NCI-H1105 (cell line): ENCODE data around the gene HMCN1.

ENCODE experiments used
- DNase-seq: peaks from one replicate; lab custom pipeline; 2025; lab: John Stamatoyannopoulos, UW

The HMCN1 gene

DNA sequence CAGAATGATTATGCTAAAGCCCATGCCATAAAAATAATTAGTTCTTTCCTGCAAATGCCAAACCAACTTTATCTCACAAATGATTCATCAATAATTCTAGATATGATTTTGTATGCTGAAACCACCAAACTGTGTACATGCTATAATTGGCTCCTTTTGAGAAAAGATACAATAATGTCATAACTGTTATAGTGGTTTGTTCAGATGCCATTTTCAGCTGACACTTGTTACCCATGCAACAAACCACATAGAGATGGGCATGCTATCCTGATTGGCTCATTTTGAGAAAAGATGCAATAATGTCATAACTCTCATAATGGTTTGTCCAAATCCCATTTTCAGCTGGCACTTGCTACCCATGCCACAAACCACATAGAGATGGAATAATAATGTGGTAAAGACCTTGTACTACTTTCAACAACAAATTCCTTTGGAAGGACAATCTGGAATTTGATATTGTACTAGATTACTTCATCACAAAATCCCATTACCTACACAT is 357.1 kb downstream of the HMCN1 start:
- DNase-seq, result no peak

DNA sequence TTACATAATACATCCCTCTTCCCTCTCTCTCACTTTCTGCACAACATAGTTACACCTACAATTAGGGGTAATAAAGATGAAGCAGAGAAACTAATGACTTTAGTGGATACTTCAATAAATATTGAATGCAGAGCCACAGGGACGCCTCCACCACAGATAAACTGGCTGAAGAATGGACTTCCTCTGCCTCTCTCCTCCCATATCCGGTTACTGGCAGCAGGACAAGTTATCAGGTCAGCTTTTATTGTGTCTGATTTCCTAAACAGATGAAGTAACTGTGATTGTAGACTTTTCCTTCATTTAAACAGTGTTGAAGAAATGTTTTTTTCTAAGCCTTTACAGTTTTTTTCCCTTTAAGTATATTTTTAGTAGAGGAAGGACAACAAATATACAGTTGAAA is 359.2 kb downstream of the HMCN1 start:
- DNase-seq, result no peak

DNA sequence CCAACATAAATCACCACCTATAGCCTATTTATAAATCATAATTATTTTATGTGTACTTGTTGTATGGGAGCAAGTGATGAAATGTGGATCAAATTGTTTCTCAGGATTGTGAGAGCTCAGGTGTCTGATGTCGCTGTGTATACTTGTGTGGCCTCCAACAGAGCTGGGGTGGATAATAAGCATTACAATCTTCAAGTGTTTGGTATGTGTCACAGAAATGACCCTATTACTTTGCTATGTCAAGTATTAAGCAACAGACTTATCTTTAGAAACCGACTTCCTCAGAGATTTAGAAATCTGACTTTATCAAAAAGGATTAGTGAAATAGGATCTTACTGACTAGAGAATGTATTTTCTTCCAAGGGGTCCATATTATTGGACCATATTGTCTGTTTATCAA is 360.0 kb downstream of the HMCN1 start:
- DNase-seq, result no peak

DNA sequence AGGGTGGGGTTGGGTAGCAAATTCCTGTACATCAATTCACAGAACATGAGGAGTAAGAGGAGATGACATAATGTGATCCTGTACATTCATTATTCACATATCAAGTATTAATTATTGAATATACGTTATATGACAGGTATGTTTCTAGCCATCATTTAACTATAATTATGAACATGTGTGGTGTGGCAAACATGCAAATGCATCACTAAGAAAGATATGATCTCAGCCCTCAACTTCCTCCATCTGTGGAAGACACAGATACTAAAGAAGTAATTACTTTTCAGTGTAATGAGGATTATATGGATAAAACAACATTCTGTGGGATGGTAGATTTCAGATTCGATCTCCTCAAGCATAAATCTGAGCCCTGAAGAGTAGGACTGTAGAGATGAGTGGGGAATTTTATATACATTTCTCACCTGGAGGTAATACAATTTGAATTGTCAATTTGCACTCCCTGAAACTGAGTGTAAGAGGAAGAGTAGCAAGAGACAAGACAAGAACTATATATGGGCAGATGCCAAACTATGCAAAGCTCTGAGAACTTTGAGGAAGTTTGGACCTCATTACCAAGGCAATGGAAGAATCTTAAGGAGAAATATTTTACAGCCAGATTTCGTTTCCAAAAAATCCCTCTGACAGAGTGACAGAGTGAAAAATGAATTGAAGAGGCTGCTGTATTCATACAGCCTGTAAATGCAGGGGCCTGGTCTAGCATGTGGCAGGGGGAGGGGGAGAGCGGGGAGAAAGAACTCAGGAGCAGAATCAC is 365.3 kb downstream of the HMCN1 start:
- no peak for DNase-seq

DNA sequence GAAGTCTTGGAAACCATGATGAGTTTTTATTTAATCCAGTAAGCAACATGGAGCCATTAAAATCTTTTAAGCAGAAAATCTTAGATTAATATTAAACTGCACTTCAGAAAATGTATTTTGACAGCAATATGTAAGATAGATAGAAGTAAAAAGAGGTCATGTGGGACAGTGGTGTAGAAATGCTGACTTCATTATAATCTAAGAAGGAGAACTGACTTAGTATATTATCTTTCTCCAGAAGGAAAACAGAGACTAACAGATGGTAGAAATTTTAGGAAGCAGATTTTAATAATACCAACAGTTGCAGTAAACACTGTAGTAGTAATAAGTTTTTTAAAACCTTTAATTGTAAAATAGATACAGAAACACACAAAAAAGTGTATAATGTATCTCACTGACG is 367.9 kb downstream of the HMCN1 start:
- no peak for DNase-seq

DNA sequence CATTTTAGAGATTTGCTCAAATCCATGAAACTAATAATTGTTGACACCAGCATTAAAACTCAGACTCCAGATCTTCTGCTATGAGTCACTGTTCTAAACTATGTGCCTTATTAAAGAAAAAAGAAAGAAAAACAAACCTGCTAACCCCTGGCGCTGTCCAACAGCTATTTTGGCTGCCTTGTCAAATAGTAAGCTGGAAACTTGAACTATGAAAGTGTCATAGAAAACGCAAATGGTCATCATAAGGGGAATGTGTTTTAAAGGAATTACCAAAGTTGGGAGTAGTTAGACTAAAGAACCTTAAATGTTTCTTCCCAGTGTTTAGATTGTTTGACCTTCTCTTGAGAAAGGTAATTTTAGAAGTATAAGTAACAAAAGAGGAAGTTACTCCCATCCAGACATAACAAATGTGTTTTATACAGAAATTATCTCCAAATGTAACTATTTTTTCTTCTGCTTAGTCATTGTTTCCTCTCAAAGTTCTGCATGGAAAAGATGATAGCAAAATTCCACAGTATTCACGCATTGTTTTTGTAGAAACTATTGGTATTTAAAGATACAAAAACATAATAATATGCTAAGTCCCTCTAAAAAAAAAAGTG is 368.5 kb downstream of the HMCN1 start:
- DNase-seq, result no peak

DNA sequence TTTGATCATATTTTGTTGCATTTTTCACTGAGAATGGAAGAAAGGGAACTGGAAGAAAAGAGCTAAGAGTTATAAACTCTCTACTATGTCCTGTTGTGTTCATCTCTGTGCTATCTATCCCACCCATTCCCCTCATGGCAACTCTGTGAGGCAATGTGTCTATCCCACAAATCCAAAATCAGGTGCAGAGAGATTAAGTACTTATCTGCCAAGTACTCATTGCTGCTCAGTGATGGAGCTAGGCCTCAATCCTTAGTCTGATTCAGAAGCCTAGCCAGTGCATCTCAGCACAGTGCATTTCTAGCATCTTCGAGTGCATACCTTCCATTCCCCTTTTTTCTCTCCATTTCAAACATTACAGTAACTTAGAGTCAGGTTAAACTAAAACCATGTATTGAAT is 370.3 kb downstream of the HMCN1 start:
- DNase-seq, result no peak

DNA sequence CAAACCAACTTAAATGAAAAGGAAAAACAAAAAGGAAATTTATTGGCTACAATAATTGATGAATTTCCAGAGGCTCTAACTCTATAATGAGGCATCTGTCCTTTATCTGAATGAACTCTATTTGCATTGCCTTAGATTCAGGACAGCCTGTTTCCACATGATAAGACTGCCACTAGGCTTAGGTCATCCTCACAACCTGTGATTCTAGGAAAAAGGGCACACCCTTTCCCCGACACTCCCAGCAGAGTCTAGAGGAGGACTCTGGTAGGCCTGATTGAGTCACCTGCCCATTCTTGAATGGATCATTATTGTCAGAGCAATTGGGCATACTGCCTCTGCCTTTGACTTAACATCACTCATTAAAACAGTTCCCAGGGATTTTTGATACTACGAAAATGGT is 378.1 kb downstream of the HMCN1 start:
- no peak for DNase-seq

DNA sequence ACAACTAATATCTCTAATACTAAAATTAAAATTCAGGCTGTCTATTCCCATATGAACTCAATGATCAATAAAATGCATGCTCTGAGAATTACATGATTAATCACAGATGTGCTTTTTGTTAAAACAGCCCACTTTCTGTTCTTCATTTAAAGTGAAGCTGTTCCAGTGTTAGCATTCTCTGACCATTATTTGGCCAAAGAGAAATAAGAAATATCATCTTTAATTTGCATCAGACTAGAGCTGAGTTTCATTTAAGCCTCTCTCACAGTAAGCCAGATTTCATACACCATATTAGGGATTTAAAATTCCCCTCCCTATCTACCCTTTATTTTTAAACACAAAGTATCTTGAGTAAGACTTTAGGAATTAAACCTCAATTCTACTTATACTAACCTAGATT is 379.3 kb downstream of the HMCN1 start:
- no peak for DNase-seq

DNA sequence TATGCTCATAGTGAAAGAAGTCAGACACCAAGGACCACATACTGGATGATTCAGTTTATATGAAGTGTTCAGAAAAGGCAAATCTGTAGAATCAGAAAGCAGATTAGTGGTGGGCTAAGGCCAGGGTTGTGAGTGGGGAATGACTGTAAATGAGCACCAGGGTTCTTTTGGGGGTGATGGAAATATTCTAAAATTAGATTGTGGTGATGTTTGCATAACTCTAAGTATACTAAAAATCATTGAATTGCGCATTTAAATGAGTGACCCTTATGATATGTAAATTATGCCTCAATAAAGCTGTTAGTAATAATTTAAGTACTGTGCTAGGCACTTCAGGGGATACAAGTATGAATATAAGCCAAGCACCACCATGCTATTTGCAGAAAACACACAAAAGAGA is 384.5 kb downstream of the HMCN1 start:
- DNase-seq, result no peak

DNA sequence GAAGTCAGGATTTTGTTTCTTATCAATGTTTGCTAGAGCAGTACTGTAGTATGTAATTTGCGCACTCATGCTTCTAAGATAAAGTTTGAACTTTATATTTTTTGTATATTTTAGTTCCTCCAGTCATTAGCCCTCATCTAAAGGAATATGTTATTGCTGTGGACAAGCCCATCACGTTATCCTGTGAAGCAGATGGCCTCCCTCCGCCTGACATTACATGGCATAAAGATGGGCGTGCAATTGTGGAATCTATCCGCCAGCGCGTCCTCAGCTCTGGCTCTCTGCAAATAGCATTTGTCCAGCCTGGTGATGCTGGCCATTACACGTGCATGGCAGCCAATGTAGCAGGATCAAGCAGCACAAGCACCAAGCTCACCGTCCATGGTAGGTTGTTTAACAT is 388.6 kb downstream of the HMCN1 start:
- DNase-seq, result no peak

DNA sequence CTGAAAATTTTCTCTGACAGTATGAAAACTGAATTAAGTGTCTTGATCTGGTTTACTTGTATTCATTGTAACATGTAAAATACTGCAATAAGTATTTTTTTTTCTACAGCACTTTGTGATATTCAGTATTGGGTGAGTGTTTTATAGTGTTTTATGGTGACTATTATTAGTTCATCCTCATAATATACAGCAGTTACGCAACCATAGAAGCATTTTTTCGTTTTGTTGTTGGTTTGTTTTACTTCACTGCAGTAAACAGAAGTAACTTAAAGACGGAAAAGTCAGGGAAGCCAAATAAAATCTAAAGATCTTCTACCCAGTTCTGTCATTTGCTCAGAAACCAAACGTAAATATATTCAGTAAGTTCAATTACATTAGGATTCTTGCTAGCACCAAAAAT is 390.8 kb downstream of the HMCN1 start:
- DNase-seq, result no peak

DNA sequence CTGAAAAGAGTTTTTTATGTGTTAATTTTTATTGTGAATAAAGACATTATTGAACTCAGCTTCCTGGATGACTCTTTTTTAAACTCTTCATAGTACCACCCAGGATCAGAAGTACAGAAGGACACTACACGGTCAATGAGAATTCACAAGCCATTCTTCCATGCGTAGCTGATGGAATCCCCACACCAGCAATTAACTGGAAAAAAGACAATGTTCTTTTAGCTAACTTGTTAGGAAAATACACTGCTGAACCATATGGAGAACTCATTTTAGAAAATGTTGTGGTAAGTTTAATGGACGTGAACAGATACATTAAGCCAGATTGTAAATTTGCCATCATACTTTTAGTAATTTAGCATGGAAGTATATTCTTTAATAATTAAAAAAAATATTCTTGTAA is 391.3 kb downstream of the HMCN1 start:
- DNase-seq, result no peak

DNA sequence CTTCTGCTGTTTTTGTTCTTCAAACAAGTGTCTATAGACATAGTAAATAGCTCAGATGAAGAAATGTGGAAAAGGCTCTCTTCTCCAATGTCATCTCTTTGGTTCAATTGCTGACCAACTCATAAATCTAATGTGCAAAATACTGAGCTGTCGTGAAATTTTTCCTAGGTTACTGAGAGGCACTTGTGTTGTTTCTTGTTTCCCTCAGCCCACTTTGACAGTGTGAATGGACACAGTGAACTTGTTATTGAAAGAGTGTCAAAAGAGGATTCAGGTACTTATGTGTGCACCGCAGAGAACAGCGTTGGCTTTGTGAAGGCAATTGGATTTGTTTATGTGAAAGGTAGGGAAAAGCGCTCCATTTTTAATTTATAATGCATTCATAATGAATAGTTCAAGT is 395.6 kb downstream of the HMCN1 start:
- no peak for DNase-seq

DNA sequence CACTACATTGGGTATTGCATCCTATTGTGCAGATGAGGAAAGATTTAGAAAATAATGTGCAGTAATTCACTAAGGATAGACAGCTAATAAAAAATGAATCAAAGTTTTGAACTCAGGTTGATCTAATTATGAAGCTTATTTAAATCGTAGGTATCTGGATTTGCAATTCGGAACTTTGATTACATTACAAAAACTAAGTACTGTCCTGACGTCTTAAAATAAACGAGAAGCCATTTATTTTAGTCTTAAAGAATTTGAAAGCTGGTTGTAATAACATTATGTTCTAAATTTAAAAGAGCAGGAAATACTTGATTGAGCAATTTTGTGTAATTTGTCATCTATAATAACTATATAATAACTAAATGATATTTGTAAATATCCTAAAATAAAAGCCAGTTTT is 404.9 kb downstream of the HMCN1 start:
- DNase-seq, result no peak

DNA sequence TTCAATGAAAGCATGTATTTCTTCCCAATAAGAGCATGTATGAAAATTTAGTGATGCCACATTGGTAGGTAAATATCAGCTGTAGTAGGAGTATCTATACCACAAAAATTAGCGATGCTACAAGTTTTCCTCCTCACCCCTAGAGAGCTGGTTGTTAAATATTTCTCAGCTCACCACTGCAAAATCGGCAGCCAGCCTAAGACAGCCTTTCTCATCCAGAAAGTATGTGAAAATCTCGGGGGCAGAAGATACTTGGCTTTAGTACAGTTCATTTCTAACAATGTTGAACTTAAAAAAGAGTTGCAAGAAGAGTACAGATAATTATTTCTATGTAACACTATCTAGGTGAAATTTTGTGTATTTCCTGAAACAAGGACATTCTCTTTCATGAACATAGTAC is 405.5 kb downstream of the HMCN1 start:
- no peak for DNase-seq

DNA sequence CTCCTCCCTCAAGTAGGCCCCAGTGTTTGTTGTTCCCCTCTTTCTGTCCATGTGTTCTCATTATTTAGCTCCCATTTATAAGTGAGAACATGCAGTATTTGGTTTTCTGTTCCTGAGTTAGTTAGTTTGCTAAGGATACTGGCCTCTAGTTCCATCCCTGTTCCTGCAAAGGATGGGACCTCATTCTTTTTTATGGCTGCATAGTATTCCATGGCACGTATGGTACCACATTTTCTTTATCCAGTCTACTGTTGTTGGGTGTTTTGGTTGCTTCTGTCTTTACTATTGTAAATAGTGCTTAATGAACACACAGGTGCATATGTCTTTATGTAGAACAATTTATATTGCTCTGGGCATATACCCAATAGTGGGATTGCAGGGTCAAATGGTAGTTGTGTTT is 408.0 kb downstream of the HMCN1 start:
- no peak for DNase-seq

DNA sequence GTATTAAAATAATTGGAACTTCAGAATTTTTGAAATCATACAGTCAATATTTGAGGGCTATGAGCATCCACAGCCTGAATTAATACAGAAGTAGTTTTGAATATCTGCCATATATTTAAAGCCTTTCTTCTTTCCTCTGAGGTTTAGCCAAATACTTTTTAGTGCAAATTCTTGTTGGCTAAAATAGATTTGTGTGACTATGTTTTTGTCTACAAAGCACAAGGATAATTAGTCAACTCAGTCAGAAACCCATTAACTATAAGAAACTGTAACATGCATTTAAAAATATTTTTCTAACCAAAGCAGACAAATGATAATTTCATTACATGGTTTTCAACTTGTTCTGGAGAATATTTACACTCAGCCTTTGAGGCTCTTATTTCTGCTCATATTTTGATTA is 408.7 kb downstream of the HMCN1 start:
- no peak for DNase-seq

DNA sequence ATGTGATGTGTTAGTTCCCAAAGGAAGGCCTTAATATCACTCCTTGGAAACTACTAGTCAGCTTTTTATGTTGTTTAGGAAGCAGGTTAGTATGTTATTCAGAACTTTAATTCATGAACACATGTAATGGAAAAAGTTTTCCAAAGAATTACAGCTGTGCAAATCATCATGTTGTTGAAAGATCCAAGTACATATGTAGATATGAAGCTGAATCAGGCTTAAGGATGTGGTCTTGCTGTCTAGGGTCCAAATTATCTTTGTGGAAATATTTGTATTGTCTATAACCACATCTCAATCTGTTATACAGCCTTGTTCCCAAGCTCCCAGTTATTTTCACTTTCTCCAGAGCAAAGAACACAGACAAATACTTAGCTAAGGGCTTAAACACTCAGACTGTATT is 409.3 kb downstream of the HMCN1 start:
- DNase-seq, result no peak

DNA sequence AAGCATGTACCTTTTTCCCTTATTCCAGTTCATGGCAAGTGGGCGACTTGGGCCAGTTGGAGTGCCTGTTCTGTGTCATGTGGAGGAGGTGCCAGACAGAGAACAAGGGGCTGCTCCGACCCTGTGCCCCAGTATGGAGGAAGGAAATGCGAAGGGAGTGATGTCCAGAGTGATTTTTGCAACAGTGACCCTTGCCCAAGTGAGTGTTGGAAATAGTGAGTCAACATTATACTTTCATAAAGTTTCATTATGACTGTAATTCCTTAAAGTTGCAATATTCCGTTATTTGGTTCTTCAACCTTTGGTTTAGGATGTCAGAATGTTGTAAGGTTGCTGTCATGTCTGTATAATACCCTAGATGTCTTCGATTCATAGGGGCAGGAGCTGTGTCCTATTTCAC is 410.3 kb downstream of the HMCN1 start:
- no peak for DNase-seq

DNA sequence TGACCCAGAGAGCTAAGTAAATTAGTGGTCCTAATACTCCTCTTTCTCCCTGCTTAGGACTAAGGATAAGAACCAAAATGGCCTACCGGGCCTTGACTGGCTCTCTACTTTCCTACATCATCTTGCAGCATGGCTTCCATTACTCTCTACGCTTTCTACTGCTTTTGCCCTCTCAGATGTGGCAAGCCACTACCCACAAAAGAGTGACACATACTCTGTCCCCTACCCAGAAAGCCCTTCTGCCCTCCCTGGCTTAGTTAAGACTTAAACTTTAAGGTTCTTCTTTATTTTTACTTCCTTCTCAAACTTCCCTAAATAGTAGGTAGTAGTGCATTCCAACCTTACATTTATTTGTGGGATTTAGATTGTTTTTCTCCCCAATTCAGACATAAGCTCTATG is 412.8 kb downstream of the HMCN1 start:
- no peak for DNase-seq

DNA sequence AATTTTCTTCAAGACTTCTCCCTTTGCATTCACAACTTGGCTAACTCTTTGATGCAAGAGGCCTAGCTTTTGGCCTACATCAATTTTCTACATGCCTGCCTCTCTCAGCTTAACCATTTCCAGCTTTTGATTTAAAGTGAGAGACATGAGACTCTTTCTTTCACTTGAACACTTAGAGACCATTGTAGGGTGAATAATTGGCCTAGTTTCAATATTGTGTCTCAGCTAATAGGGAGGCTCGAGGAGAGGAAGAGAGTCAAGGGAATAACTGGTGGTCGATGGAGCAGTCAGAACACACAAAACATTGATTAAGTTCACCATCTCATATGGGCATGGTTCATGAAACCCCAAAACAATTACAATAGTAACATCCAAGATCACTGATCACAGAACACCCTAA is 415.4 kb downstream of the HMCN1 start:
- DNase-seq, result no peak

DNA sequence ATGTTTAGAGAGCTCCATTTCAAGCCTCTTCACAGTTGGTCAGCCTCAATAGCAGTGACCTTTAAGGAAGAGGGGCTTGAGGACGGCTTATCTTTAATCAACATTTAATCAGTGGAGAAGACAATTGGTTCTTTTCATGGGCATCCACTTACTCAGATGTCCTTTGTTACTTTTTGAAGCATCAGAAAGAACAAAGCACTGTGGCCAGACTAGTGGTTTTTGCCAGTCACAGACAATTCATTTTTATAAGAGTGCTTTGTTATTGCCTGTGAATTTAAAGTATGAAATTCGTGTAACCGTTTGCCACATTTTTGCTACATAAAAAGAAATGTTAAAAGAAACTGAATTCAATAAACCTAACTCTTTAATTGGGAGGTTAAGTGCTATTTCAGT is 418.0 kb downstream of the HMCN1 start:
- DNase-seq, result no peak

DNA sequence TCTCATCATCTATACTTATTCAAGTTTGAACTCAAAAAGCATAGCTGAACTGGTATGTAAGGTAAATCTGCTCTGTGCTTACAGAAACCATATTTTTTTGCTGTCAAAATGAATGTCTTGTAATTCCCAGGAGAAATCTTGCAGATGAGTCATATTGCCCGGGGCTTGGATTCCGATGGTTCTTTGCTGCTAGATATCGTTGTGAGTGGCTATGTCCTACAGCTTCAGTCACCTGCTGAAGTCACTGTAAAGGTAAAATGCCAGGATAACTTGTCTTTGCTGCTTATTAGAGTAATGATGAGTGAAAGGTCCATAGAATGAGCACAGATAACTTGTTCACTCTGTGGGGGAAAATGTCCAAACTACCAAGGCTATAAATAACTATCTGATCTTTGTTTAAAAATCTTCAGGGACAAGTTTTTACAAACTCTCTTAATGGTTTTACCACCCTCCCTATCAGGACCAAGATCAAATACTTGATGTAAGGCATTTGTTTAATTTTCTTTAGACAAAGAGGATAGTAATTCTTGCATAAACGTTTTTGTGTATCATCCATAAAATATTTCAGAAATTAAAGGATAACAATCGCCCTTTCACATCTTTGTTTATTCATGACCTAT is 418.5 kb downstream of the HMCN1 start:
- no peak for DNase-seq
